Fibroblast of pulmonary artery (primary cell): Measurements from ENCODE around the gene ACY1.

Experiments
- DNase-seq: peaks from one replicate; pipeline ENCODE4 v3.0.0-alpha.2; 2010; ENCODE audit warnings: low read depth
- H3K4me3 ChIP-seq: replicated peaks from 2 replicates; pipeline ENCODE4 v1.5.1; 2011; ENCODE audit warnings: low read depth, mild to moderate bottlenecking, control low read depth, low read length, moderate library complexity
- CTCF ChIP-seq: IDR thresholded peaks from 2 replicates; pipeline ENCODE4 v1.5.1; 2011; ENCODE audit warnings: mild to moderate bottlenecking, control low read depth, low read length, inconsistent platforms; ENCODE audit errors: missing control alignments

ACY1 gene

GRCh38 chr3:51971350-51971749 is 12.0 kb upstream of the ACY1 start:
- TF ChIP-seq CTCF = no peak
- no peak overlapping the region for H3K4me3 ChIP-seq
- DNase-seq = no peak

GRCh38 chr3:51974277-51974962 is 8.9 kb upstream of the ACY1 start:
- peak overlapping the region; percentile 69 for H3K4me3 ChIP-seq
- DNase-seq = no peak

GRCh38 chr3:51974963-51975851 is 8.1 kb upstream of the ACY1 start, which contains the start of gene ABHD14A:
ABHD14A (plus strand) TSS chr3:51975064; CDS start chr3:51975136, 72 bp downstream.
- peak; percentile 64 for DNase-seq
- H3K4me3 ChIP-seq = peak within 1 kb of the TSS; percentile 69
- no peak for TF ChIP-seq CTCF

More at GRCh38 chr3:51974277-51974962, 8.9 kb upstream of the ACY1 start:
- no peak for TF ChIP-seq CTCF

GRCh38 chr3:51975852-51976549 is 7.3 kb upstream of the ACY1 start:
- DNase-seq = peak; percentile 59
- TF ChIP-seq CTCF = no peak
- peak overlapping the region; percentile 69 for H3K4me3 ChIP-seq

- DNase-seq = no peak
- no peak for TF ChIP-seq CTCF
- H3K4me3 ChIP-seq = no peak overlapping the region
These were observed 5.7 kb upstream of the ACY1 start for GRCh38 chr3:51977446-51978142.

- H3K4me3 ChIP-seq = no peak overlapping the region
- TF ChIP-seq CTCF = no peak
These were observed 5.2 kb upstream of the ACY1 start for GRCh38 chr3:51978143-51978502.

More at GRCh38 chr3:51978143-51978502, 5.2 kb upstream of the ACY1 start:
- DNase-seq = no peak
